ENCODE measurements around the gene ZNF160.
"Not testable (repeated sequence)": the region's sequence is repeated elsewhere in the genome, so short reads cannot be mapped to it uniquely, and the experiment has no call there.

ZNF160 gene

DNA sequence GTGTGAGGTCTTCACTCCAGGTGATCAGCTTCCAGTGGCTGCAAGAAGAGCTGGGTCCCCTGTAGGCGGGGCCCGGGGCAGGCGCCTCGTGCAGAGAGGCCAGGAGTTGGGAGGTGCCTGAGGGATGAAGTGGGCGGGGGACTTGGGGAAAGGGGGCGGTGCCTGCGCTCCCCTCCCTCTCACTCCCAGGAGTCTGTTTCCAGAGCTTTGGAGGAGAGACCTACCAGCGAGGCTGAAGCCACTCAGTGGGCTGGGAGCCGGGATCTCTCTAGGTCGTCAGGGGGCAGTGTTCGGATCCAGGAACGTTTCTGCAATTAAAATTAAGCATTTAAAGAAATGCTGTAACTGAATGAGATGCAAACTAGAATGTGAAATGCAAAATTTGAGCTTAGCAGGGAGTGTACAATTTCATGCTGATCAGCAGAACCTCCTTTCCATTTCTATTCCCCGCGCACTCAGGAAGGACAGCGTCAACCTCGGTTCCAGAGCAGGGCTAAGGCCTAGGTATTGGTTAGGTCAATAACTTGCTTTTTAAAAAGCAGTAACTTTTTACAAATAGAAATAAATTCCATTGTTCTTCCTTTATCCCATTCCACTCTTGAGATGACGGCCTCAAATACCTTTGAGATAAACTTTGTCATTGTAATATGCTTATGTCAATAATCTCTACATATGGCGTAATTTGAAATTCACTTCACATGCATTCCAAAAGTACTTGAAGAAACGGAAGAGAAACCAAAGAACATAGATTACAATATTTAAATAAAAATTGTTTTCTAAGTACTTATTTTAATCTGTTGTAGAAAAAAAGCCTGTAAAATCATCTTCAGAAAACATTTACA, 11.6 kb downstream of the ZNF160 start:
- no peak for DNase-seq (ENCODE audit: low read depth)

DNA sequence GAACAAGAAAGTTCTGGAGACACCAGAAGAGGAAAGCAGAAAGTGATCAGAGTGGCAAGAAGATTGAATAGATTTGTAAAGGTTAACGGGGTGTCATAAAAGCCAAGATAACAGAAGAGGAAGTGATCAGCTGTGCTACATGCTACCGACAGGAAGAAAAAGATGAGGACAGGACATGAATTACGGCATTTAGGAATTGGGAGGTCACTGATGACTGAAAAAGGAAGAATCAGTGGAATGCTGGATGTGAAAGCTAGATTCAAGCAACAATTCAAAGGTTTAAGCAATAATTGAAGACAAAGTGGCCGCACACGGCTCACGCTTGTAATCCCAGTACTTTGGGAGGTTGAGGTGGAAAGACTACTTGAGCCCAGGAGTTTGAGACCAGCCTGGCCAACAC, 15.1 kb downstream of the ZNF160 start:
- no peak for DNase-seq (ENCODE audit: low read depth)

DNA sequence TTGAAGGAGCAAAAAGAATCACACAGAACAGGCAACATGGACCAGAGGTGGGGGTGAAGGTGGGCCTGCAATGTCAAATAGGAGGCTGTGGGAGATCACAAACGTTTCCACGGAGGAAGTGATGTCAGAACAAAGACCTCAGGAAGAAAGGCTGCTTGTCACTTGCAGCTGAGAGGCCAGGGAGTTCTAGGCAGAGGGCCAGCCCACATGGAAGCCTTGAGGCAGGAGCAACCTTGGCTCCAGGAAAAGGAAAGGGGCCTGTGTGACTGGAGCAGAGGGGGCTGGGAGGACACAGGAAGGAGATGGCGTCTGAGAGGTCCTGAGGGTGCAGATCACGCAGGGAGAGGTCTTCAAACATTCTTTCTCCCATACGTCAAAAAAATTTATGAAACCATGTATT, 16.3 kb downstream of the ZNF160 start:
- no peak for DNase-seq (ENCODE audit: low read depth)

DNA sequence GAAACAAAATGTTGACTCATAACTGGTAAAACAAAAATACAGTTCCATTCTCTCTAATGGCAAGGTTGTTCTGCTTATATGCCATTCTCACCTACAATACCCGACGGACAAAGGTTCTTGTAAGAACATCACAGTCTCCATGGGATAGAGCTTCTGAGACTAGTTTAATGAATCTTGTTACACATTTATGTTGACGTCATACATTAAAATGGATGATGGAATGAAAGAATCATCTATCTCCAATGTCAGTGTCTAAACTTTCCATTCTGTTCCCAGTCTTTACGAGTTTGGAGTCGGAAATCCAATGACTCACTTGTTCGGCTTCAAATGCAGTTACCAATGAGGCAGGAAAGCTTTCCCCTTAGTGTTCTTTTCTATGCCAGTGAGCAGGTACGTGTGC, 17.7 kb downstream of the ZNF160 start:
- no peak for DNase-seq (ENCODE audit: low read depth)

DNA sequence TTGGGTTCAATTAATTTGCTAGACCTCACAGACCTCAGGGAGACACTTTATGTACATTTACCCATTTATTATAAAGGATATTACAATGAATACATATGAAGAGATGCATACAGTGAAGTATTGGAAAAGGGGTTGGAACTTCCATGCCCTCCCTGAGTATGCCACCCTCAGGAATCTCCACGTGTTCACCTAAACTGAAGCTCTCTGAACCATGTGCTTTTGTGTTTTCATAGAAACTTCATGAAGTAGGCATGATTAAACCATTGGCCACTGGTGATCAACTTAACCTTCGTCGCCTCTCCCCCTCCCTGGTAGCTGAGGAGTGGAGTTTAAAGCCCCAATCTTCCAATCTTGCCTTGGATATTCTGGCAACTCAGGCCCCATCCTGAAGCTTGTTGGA, 20.3 kb downstream of the ZNF160 start:
- no peak for DNase-seq (ENCODE audit: low read depth)

DNA sequence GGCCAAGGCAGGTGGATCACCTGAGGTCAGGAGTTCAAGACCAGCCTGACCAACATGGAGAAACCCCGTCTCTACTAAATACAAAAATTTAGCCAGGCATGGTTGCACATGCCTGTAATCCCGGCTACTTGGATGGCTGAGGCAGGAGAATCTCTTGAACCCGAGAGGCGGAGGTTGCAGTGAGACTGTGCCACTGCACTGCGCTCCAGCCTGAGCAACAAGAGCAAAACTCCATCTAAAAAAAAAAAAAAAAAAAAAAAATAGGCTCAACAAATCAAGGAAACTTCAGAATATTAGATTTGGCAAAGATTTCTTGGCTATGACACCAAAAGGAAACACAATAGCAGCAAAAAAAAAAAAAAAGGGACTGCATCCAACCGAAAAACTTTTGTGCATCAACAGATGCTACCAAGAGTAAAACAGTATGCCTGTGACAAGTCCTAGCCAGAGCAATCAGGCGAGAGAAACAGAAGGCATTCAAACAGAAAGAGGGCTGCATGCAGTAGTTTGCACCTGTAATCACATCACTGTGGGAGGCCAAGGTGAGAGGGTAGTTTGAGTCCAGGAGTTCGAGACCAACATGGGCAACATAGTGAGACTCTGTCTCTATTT, 23.8 kb downstream of the ZNF160 start:
- no peak for DNase-seq (ENCODE audit: low read depth)

DNA sequence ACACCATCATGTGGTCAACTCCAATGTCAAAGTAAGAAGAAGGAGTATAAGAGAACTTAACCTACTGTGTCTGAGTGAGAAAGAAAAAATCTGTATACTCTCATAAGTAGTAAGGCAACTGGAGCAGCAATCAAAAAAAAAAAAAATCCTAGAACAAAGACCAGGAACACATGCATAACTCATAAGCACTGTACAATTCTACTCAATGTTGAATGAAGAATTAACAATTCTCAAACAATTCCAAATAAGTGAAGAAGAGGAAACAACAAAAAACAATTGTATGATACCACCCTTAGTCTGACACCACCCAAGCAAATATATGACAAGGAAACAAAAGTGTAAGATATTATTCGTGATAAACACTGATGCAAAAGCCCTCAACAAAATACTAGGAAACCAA, 24.6 kb downstream of the ZNF160 start:
- DNase-seq (ENCODE audit: low read depth): no peak

DNA sequence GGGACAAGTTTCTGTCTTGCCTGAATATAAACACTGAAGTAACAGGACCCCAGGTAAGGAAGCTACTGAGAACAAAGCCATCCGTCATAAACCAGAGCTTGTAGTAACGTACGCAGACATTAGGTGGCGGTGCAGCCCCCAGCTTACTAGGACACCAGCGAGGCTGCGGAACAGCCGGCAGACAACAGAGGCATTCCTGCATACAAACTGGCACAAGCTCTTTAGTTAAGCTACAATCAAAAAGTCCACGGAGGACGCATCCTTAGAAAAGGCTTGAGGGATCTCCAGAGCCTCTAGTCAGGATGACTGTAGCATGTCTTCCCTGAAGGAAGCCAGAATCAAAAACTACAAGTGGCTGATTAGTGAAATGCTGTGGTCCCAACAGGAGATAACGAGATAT, 26.2 kb downstream of the ZNF160 start:
- no peak for DNase-seq (ENCODE audit: low read depth)

DNA sequence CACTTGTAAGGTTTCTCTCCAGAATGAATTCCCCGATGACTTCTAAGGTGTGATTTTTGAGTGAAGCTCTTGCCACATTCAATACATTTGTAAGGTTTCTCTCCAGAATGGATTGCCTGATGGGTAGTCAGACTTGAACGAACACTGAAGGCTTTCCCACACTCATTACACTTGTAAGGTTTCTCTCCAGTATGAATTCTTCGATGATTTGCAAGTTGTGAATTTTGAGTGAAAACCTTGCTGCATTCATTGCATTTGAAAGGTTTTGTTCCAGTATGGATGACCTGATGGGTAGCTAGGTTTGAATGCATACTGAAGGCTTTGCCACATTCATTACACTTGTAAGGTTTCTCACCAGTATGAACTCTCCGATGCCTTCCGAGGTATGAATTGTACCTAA, 34.4 kb downstream of the ZNF160 start:
- no peak for DNase-seq (ENCODE audit: low read depth)

DNA sequence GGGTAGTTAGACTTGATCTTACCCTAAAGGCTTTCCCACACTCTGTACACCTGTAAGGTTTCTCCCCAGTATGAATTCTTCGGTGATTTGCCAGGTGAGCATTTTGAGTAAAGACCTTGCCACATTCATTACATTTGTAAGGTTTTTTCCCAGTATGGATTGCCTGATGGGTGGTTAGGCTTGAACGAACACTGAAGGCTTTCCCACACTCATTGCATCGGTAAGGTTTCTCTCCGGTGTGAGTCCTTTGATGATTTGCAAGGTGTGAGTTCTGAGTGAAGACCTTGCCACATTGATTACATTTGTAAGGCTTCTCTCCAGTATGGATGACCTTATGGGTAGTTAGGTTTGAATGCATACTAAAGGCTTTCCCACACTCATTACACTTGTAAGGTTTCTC, 35.0 kb downstream of the ZNF160 start:
- no peak for DNase-seq (ENCODE audit: low read depth)

DNA sequence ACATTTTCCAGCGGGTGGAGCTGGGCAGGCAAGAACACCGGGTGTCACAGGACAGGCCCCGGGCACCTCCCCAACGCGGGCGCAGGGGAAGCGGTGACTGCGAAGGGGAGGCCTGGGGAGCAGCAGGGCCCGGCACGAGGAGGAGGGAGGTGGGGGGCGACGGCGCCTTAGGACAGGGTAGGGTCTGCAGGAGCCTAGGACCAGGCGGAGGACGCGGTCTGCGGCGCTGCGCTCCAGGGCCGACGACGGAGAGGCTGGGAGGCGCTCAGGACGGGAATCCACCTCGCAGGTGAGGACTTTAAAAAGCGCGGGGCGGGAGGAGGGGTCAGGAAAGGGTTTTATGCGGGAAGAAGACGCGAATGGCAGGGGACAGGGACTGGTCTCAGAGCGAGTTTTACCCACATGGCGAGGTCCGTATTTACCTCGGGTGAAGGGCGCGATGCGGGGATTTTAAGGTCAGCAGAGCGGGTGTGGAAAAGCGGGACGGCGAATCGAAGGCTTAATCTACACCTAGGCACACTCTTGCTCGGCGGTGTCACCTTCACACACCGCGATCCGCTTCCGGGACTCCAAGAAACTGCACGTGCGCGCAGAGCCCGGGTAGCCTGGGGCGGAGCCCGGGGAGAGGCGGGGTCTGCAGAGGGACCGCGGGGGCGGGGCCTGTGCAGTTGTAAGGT, 45.2 kb downstream of the ZNF160 start:
- DNase-seq (ENCODE audit: low read depth): no peak

DNA sequence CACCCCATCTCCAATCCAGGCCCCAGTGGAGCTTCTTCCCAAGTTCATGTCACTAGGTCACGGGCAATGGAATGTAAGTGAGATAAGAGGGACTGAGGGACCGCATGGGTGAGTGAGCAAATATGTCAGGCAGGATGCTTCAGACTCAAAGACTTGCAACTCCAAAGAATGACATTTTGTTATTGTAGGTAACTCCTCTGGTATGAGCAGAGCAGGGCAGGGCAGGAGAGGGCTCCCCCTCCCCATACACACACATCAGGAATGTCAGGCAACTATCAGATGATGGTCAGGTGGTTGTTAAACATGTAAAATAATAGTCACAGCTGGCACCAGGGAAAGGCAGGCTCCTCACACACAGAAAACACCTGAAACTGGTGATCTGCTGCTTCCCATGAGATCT, 48.1 kb downstream of the ZNF160 start:
- DNase-seq (ENCODE audit: low read depth): no peak

DNA sequence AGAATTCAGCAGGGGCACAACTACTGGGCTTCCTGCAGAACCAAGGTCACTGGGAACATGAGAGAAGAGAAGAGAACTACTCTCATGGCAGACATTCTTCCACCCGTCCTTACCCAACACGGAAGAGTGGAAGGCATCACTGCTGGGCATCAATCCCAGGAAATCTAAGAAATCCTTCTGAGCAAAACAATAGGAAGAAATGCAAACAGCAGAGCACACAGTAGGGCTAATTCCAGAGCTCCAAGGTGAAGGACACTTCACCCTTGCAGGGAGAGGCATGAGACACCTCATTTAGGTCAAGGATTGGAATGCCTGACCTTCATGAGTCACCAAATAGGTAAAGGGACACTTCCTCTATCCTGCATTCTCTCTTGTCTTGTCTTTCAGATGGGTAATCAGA, 55.8 kb downstream of the ZNF160 start:
- DNase-seq (ENCODE audit: low read depth): no peak

DNA sequence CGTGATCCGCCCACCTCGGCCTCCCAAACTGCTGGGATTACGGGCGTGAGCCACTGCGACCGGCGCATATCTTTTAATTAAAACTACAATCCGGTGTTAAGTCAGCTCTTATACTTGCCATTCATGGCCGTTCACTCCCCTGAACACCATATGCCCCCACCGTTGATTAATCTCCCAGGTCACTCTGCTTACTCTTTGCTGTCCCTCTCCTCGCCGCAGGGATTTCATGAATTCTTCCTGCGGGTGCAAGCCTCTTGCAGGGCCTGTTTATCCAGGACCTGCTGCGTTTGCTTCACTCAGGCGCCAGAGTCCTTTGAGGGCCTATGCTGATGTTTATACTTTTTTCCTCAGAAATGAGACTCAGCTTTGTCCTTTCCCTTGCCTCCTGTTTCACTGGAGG, 57.7 kb downstream of the ZNF160 start:
- DNase-seq (ENCODE audit: low read depth): no peak

DNA sequence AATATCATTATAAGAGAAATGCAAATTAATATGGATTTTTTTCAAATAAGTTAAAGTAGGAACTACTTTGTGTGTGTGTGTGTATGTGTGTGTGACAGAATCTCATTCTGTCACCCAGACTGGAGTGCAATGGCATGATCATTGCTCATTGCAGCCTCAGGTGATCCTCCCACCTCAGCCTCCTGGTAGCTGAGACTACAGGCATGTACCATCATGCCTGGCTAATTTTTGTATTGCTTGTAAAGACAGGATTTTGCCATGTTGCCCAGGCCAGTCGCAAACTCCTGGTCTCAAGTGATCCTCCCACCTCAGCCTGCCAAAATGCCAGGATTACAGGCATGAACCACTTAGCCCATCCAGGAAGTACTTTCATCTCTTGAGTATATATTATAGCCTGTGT, 61.9 kb downstream of the ZNF160 start:
- no peak for DNase-seq (ENCODE audit: low read depth)

DNA sequence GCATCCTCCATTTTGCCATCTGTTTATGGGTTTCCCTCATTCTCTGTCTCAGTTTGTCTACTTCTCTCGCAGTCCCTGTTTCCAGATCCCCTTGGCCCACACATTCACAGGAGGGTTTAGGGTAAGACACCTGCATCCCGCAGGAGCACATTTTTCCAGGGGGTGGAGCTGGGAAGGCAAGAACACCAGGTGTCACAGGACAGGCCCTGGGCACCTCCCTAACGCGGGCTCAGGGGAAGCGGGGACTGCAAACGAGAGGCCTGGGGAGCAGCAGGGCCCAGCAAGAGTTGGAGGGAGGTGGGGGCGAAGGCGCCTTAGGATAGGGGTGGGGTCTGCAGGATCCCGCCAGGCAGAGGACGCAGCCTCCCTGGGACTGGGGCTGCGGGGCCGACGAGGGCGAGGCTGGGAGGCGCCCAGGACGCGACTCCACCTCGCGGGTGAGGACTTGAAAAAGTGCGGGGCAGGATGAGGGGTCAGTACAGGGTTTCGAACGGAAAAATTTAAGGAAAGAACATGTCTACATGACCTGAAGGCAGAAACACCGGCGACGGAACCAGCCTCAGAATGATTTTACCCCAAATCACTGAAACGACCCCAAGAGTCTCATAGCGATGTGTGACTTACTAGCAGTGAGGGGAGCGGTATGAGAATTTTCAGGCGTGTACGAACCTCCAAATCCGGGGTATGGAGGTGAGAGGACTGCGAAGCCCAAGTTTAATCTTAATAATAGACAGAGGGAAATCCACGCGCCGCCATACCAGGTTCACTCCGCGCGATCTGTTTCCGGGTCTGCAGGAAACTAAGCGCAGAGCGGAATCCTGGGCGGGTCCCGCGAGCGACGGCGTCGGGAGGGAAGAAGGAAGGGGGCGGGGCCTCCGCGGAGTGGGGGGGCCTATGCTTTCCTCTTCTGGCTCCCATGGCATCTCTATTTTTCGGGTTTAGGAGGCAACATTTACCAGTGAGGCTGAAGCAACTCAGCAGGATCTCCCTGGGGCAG, 65.8 kb downstream of the ZNF160 start:
- DNase-seq (ENCODE audit: low read depth): no peak

DNA sequence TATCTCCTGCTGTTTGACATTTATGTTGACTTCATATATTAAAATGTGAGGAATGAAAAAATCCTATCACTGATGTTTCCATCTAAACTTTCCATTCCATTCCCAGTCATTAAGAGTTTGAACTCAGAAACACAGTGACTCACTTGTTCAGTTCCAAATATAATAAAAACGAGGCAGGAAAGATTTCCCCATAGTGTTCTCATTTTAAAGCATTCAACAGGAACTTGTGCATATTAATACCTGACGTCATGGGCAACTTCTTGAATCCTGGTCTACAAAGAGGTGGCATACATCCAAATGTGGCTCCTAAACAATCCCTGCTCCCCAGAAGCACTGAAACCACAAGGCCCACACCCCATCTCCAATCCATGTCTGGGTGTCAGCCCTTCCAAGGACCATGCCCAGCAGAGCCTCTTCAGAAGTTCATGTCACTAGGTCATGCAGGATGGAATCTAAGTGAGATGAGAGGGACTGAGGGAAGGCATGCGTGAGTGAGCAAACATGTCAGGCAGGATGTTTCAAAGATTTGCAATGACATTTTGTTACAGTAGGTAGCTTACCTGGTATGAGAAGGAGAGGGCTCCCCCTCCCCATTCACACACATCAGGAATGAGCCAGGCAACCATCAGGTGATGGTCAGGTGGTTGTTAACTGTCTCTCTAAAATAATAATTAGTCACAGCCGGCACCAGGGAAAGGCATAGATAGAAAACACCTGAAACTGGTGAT, 68.1 kb downstream of the ZNF160 start:
- DNase-seq (ENCODE audit: low read depth): no peak

DNA sequence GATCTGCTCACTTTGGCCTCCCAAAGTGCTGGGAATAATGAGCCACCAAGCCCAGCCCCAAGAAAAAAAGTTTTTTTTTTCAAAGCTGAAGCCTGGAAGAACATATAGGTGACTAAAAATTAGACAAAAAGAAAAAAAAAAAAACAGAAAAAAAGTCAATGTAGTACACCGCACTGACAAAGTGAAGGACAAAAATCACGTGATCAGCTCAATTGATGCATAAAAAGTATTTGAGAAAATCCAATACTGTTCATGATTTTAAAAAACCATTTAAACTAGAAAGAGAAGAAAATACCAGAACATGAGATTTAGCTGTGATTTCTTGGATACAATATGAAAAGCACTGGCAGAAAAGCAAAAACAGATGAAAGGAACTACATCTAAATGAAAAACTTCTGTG, 69.2 kb downstream of the ZNF160 start:
- DNase-seq (ENCODE audit: low read depth): no peak

DNA sequence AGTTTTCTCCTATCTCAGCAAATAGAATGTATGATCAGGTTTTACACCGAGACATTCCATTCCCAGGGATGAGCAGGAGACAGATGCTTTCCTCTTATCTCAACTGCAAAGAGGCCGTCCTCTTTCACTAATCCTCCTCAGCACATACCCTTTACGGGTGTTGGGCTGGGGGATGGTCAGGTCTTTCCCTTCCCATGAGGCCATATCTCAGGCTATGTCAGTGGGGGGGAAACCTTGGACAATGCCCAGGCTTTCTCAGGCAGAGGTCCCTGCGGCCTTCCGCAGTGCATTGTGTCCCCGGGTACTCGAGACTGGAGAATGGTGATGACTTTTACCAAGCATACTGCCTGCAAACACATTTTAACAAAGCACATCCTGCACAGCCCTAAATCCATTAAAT, 74.9 kb downstream of the ZNF160 start:
- DNase-seq (ENCODE audit: low read depth): not testable (repeated sequence)

DNA sequence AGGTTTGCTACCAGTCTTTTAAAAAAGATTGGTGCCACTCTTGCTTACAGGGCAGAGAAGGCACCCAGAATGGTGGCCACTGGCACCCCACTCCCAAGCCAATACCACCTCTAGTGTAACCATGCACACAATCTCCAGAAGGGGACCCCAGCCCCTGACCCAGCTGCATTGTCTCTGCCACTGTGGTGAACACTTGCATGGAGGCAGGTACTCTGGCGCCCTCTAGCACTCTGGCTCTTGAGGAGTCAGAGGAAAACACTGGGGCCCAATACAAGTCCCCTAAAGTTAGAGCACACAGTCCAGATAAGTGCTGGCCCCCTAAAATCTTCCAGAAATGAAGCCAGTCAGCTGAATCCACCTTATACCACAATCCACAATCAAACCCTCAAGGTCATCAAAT, 83.5 kb downstream of the ZNF160 start:
- peak; percentile 3 for DNase-seq (ENCODE audit: low read depth)
